ENCODE results near the gene HOXB5. TPM values are rescaled to one million over a fixed set of nuclear protein-coding genes. Genes with fewer than 3 reads are reported as not detected.

The HOXB5 gene
- total and polyA plus RNA-seq, 11 donors = 0.04 to 1.0 (median 0.17) TPM; not detected in 6

DNA sequence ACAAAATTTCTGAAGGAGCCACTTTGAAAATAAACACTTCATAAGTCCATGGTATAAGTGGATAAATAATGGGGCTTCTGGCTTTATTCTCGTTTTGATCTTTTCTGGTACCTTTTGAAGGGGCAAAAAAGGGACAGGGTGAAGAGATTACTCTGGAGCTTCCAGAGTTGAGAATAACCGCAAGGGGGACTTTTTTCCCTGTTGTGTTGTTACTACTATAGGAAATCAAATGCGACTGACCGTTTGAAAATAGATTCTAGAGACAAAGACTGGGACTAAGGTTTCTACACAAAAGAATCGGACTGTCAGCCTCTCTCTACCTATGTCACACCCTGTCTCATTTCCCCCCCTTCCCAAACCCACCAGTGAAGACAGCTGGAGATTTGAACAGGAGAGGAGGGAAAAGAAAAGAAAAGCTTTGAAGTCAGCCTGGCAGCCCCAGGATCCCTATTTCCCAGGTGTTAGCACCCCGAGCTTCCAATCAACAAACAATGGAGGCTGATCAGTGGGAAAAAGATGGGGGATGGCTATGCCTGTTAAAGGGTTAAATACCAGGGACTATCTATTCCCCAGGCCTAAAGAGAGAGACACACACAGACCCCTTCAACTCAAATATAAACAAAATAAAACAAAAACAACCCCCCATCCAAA, 23.8 kb downstream of the HOXB5 start:
- Histone ChIP-seq H3K4me1 (peaks cover 0 to 32% (median 0%) of the 10 kb centered on the region in 12 donors), H3K27me3 (peaks cover 16 to 100% (median 96%) of the 10 kb centered on the region in 9 donors), H3K9me3 (no peaks in the 10 kb centered on the region), H3K36me3 (no peaks in the 10 kb centered on the region), H3K4me3 (no peak overlapping the region), H3K27ac (peak overlapping the region in 5 of 12 donors; percentile 11 to 97 (median 43))
- ATAC-seq = no peak
- intact Hi-C loops (cut with DNase I) = no loop called here
- no peak for DNase-seq
- 24 to 43% (median 33%) methylated on average over 6 of the region's 6 CpGs for WGBS, 4 donors
- TF ChIP-seq CTCF (IDR thresholded peaks at IDR 0.05) (no peak), POLR2A (IDR thresholded peaks at IDR 0.05) (no peak)

DNA sequence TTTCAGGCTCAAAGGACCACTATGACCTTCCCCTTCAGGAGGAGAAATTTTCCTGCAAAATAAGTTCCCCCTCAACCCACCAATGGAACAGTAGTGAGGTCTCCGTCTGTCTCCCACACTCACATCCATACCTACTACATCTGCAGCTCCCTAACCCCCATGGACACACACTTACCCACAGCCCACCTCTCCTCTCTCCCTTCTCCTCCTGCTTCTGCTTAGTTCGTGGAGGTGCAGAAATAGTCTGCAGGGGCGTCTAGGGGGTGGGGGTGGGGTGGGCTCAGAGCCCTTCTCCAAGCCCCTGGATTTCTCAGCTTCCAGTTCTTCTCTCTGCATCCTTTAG, 24.4 kb downstream of the HOXB5 start:
- intact Hi-C loops (cut with DNase I) = no loop called here
- Histone ChIP-seq H3K27me3 (peaks cover 10 to 100% (median 97%) of the 10 kb centered on the region in 9 donors), H3K4me1 (peaks cover 0 to 37% (median 0%) of the 10 kb centered on the region in 12 donors), H3K4me3 (peak overlapping the region in 3 of 12 donors; percentile 18 to 24 (median 19)), H3K9me3 (no peaks in the 10 kb centered on the region), H3K36me3 (no peaks in the 10 kb centered on the region), H3K27ac (peak overlapping the region in 6 of 12 donors; percentile 43 to 97 (median 73))
- TF ChIP-seq CTCF (IDR thresholded peaks at IDR 0.05) = no peak
- TF ChIP-seq POLR2A (IDR thresholded peaks at IDR 0.05) = no peak
- no peak for DNase-seq
- WGBS, 4 donors = 19 to 34% (median 22%) methylated on average over 3 of the region's 3 CpGs
- no peak for ATAC-seq

GRCh38 chr17:48568499-48569239, 24.9 kb downstream of the HOXB5 start:
- Histone ChIP-seq H3K4me1 (peaks cover 0 to 39% (median 0%) of the 10 kb centered on the region in 12 donors), H3K9me3 (no peaks in the 10 kb centered on the region), H3K27ac (peak overlapping the region in 7 of 12 donors; percentile 43 to 97 (median 71)), H3K27me3 (peaks cover 9 to 100% (median 95%) of the 10 kb centered on the region in 9 donors), H3K4me3 (peak overlapping the region in 4 of 12 donors; percentile 15 to 24 (median 18)), H3K36me3 (no peaks in the 10 kb centered on the region)
- DNase-seq (no peak), ATAC-seq (no peak)
- 11 to 14% (median 14%) methylated on average over 31 to 33 of the region's 33 CpGs for WGBS, 4 donors
- TF ChIP-seq POLR2A (IDR thresholded peaks at IDR 0.05) (no peak), CTCF (IDR thresholded peaks at IDR 0.05) (no peak)
- intact Hi-C loops (cut with DNase I) = no loop called here

DNA sequence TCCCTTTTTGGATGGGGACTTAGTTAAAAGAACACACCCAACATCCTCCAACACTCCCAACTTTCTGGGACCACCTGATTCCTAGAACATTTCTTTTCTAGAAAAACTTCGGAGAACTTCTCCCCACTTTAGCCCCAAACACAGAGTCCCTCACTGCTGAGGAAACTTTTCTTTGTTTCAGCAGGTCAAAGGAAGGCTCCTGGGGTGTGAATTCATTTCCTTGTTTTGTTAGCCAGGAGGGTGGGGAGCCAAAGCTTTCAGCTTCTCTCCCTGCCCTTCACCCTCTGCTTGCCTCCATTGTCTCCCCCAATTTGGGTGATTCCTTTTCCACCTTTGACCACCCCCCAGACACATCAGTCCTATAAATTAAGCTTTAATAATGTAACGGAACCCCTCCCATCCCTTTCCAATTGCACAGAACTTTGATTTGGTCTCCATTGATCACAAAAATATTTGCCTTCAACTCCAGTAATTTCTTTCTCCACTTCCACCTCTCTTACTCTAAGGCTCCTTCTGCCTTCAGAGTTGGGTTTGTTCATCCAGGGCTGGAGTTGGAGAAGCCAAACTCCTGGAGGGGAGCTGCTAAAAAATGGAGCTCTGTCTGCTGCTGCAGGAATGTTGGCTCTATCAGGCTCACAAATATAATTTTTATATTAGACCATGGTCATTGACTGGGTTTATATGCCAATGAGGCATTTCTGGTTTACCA, 25.8 kb downstream of the HOXB5 start:
- TF ChIP-seq POLR2A (IDR thresholded peaks at IDR 0.05) (no peak), CTCF (IDR thresholded peaks at IDR 0.05) (no peak)
- ATAC-seq = peak in 1 of 4 donors; percentile 52
- H3K9me3 ChIP-seq = no peaks in the 10 kb centered on the region
- peak overlapping the region in 9 of 12 donors; percentile 23 to 97 (median 60) for H3K27ac ChIP-seq
- DNase-seq = no peak
- H3K27me3 ChIP-seq = peaks cover 12 to 100% (median 93%) of the 10 kb centered on the region in 9 donors
- peaks cover 0 to 43% (median 0%) of the 10 kb centered on the region in 12 donors for H3K4me1 ChIP-seq
- WGBS, 4 donors = 29 to 49% (median 46%) methylated on average over 2 of the region's 2 CpGs
- H3K36me3 ChIP-seq = no peaks in the 10 kb centered on the region
- intact Hi-C loops (cut with DNase I) = no loop called here
- peak overlapping the region in 1 of 12 donors; percentile 24 for H3K4me3 ChIP-seq
